GM19240 (cell line): ENCODE measurements around the gene ADAMTSL4.
"Not testable (repeated sequence)": the region's sequence is repeated elsewhere in the genome, so short reads cannot be mapped to it uniquely, and the experiment has no call there.

ENCODE experiments used
- DNase-seq: peaks from one replicate; pipeline ENCODE4 v3.0.0; 2011; ENCODE audit warnings: low spot score; ENCODE audit not compliant: insufficient read length

Gene ADAMTSL4

GRCh38 chr1:150582371-150582770 lies 33.2 kb downstream of the ADAMTSL4 start:
- no peak for DNase-seq

GRCh38 chr1:150596095-150596892 lies 47.1 kb downstream of the ADAMTSL4 start:
- DNase-seq = no peak

- no peak for DNase-seq
Observed at GRCh38 chr1:150596976-150597375, 47.8 kb downstream of the ADAMTSL4 start.

- not testable (repeated sequence) for DNase-seq
Observed at GRCh38 chr1:150598346-150598745, 49.1 kb downstream of the ADAMTSL4 start.

- DNase-seq = no peak
Observed at GRCh38 chr1:150601540-150601939, 52.3 kb downstream of the ADAMTSL4 start.

GRCh38 chr1:150602372-150602771 lies 53.2 kb downstream of the ADAMTSL4 start:
- DNase-seq = not testable (repeated sequence)

GRCh38 chr1:150603711-150604110 lies 54.5 kb downstream of the ADAMTSL4 start:
- no peak for DNase-seq

GRCh38 chr1:150604226-150604588 lies 55.0 kb downstream of the ADAMTSL4 start:
- DNase-seq = no peak

- not testable (repeated sequence) for DNase-seq
Observed at GRCh38 chr1:150605451-150605731, 56.2 kb downstream of the ADAMTSL4 start.

GRCh38 chr1:150606463-150607142 lies 57.4 kb downstream of the ADAMTSL4 start:
- no peak for DNase-seq

- DNase-seq = no peak
Observed at GRCh38 chr1:150609732-150610131, 60.5 kb downstream of the ADAMTSL4 start.
